GM12878 (cell line): ENCODE measurements around the gene CAPSL. TPM values are rescaled to one million over a fixed set of nuclear protein-coding genes. Genes with fewer than 3 reads are reported as not detected.

Source experiments
- ATAC-seq: fragments of 200-7000 bp; cut with Tn5 transposase; 3 replicates; pipeline ENCODE4 v1.9.1; 2020; ENCODE audit warnings: mild to moderate bottlenecking, moderate library complexity
- BruUV-seq: library from RNA; stranded (reverse); fragments of 400-500 nt; replicated peaks from 2 replicates; lab custom pipeline; 2021; lab: Mats Ljungman, UMichigan
- CTCF ChIA-PET: fragments of 300-600 bp; sonication (Branson Sonifier 250); formaldehyde crosslinking; extraction: SDS; loops from one replicate; lab custom pipeline; 2021; ENCODE audit warnings: inconsistent platforms; lab: Yijun Ruan, JAX
- POLR2A ChIA-PET: fragments of 350-600 bp; formaldehyde crosslinking; extraction: SDS; loops from one replicate; lab custom pipeline; 2021; ENCODE audit warnings: inconsistent platforms; lab: Charles Lee
- RAD21 ChIA-PET: fragments of 300-600 bp; sonication (Branson Sonifier 250); formaldehyde crosslinking; loops from one replicate; lab custom pipeline; 2023; ENCODE audit warnings: antibody characterized with exemption; ENCODE audit not compliant: unreplicated experiment; lab: Charles Lee
- SMC1A ChIA-PET: fragments of 300-600 bp; sonication (Branson Sonifier 250); formaldehyde crosslinking; loops from one replicate; lab custom pipeline; 2023; ENCODE audit not compliant: unreplicated experiment, uncharacterized antibody; lab: Charles Lee
- DNase-seq: peaks from one replicate; pipeline ENCODE4 v3.0.0-alpha.2; 2011; ENCODE audit warnings: low read depth, low spot score
- FAIRE-seq: peaks from 3 replicates; lab custom pipeline; 2011; peaks lifted over from hg19 to GRCh38; lab: Jason Lieb, UNC
- H2AFZ ChIP-seq: 2 replicates; pipeline ENCODE4 v1.6.0; 2011; ENCODE audit warnings: low read depth, low read length, control low read depth; ENCODE audit not compliant: control insufficient read depth
- H3K27ac ChIP-seq: 2 replicates; pipeline ENCODE4 v1.5.1; 2011; ENCODE audit warnings: control low read depth; ENCODE audit not compliant: control insufficient read depth, insufficient read depth
- H3K27me3 ChIP-seq, 2 experiments: replicated peaks in 1 of 2; 2 replicates each; pipeline versions ENCODE4 v1.6.0 to v1.6.1; 2011; ENCODE audit warnings: low read length in 1 of 2; ENCODE audit not compliant: control insufficient read depth in 2 of 2, insufficient read depth in 2 of 2
- H3K36me3 ChIP-seq, 2 experiments: 2 replicates each; pipeline ENCODE4 v1.5.1; 2011; ENCODE audit warnings: low read length in 1 of 2; ENCODE audit not compliant: control insufficient read depth in 2 of 2, insufficient read depth in 2 of 2
- H3K4me1 ChIP-seq: 2 replicates; pipeline ENCODE4 v1.6.1; 2011; ENCODE audit warnings: mild to moderate bottlenecking, low read length, moderate library complexity, mixed read lengths; ENCODE audit not compliant: control insufficient read depth, insufficient read depth
- H3K4me2 ChIP-seq: 2 replicates; pipeline ENCODE4 v1.6.0; 2011; ENCODE audit warnings: control low read depth; ENCODE audit not compliant: control insufficient read depth, insufficient read depth
- H3K4me3 ChIP-seq: fragments of 200-600 bp; sonication (generic); 2 replicates; pipeline ENCODE4 v1.5.1; 2016
- H3K79me2 ChIP-seq: 2 replicates; pipeline ENCODE4 v1.6.0; 2011; ENCODE audit warnings: low read length; ENCODE audit not compliant: control insufficient read depth, insufficient read depth
- H3K9ac ChIP-seq: 2 replicates; pipeline ENCODE4 v1.8.0; 2011; ENCODE audit warnings: low read length, control low read depth, mixed read lengths; ENCODE audit not compliant: control insufficient read depth, insufficient read depth
- H3K9me3 ChIP-seq: replicated peaks from 3 replicates; pipeline ENCODE4 v1.5.1; 2011; ENCODE audit warnings: mild to moderate bottlenecking, low read length; ENCODE audit not compliant: control insufficient read depth, insufficient read depth
- H4K20me1 ChIP-seq: 2 replicates; pipeline ENCODE4 v1.6.0; 2011; ENCODE audit not compliant: control insufficient read depth, insufficient read depth
- ATF7 ChIP-seq: fragments of 450-650 bp; IDR thresholded peaks from 2 replicates; pipeline ENCODE4 v1.6.1; 2016; ENCODE audit warnings: low read depth, mild to moderate bottlenecking
- BACH1 ChIP-seq: fragments of 450-650 bp; IDR thresholded peaks from 2 replicates; pipeline ENCODE4 v1.6.1; 2017; ENCODE audit warnings: mild to moderate bottlenecking, borderline replicate concordance
- CEBPB ChIP-seq, 2 experiments: fragments of 150-350 bp in 1 of 2; IDR thresholded peaks; 2 replicates each; pipeline ENCODE4 v1.6.1; 2012 to 2014; ENCODE audit warnings: low read depth in 2 of 2, low read length in 2 of 2, borderline replicate concordance in 1 of 2, inconsistent platforms in 1 of 2
- DPF2 ChIP-seq: fragments of 450-650 bp; IDR thresholded peaks from 2 replicates; pipeline ENCODE4 v1.6.1; 2017; ENCODE audit warnings: mild to moderate bottlenecking
- EGR1 ChIP-seq, 2 experiments: IDR thresholded peaks; 1 replicate in 1 of 2; 2 replicates in 1 of 2; pipeline ENCODE4 v1.6.1; 2011 to 2012; ENCODE audit warnings: low read depth in 2 of 2, low read length in 2 of 2, borderline replicate concordance in 1 of 2, mild to moderate bottlenecking in 1 of 2, moderate library complexity in 1 of 2
- IKZF2 ChIP-seq, 2 experiments: fragments of 450-650 bp; IDR thresholded peaks; 2 replicates each; pipeline ENCODE4 v1.6.1; 2017; ENCODE audit warnings: mild to moderate bottlenecking in 2 of 2, moderate library complexity in 2 of 2
- JUNB ChIP-seq: IDR thresholded peaks from 2 replicates; pipeline ENCODE4 v1.6.1; 2016; ENCODE audit warnings: antibody characterized with exemption, mild to moderate bottlenecking
- KDM1A ChIP-seq: fragments of 200-600 bp; sonication (generic); IDR thresholded peaks from 2 replicates; pipeline ENCODE4 v1.6.1; 2016; ENCODE audit warnings: borderline replicate concordance
- MTA3 ChIP-seq: IDR thresholded peaks from 2 replicates; pipeline ENCODE4 v1.6.1; 2012; ENCODE audit warnings: low read length, inconsistent platforms, borderline replicate concordance
- NFIC ChIP-seq: IDR thresholded peaks from 2 replicates; pipeline ENCODE4 v1.6.1; 2012; ENCODE audit warnings: low read depth, mild to moderate bottlenecking, inconsistent platforms, low read length, moderate library complexity
- RUNX3 ChIP-seq: IDR thresholded peaks from 2 replicates; pipeline ENCODE4 v1.6.1; 2012; ENCODE audit warnings: low read length, inconsistent platforms
- ZNF207 ChIP-seq: fragments of 450-650 bp; IDR thresholded peaks from 2 replicates; pipeline ENCODE4 v1.6.1; 2014; ENCODE audit warnings: antibody characterized with exemption, mild to moderate bottlenecking, borderline replicate concordance
- ZNF274 ChIP-seq: IDR thresholded peaks from one replicate; pipeline ENCODE4 v1.8.0; 2011; ENCODE audit not compliant: insufficient read length, insufficient read depth
- WGBS: methylation state at CpG from one replicate; pipeline ENCODE4 v1.1.6; 2016; ENCODE audit warnings: low lambda C conversion rate; ENCODE audit not compliant: insufficient replicate concordance, insufficient coverage; ENCODE audit errors: missing lambda C conversion rate; 5-methylcytosine and 5-hydroxymethylcytosine counted together
- in situ Hi-C: fragments of 300-500 bp; cut with MboI; formaldehyde crosslinking; loops from 9 replicates; pipeline ENCODE4 v1.14.3; 2018; ENCODE audit warnings: mixed read lengths
- intact Hi-C: fragments of 100-400 bp; cut with micrococcal nuclease; formaldehyde crosslinking; loops from one replicate; pipeline ENCODE4 v1.14.2; 2022; ENCODE audit not compliant: unreplicated experiment
- polyA plus RNA-seq, 11 experiments: library from polyadenylated mRNA; depleted of rRNA in 4 of 11; unstranded in 6 of 11; stranded (reverse) in 5 of 11; fragments of >200 nt; fragmentation: Nextera tagmentation in 4 of 11; fragmentation: Illumina TruSeq in 1 of 11; extraction: Ambion mirVana in 4 of 11; extraction: Trizol in 1 of 11; gene quantifications; 1 replicate in 1 of 11; 2 replicates in 10 of 11; pipeline versions ENCODE4 v1.2.1 to v1.2.3, GENCODE V29; 2011 to 2016; ENCODE audit warnings: inconsistent platforms in 2 of 11, missing spikeins in 2 of 11, low read depth in 1 of 11
- total RNA-seq, 4 experiments: library from RNA; depleted of rRNA in 3 of 4; stranded (reverse); fragments of >200 nt in 3 of 4; fragmentation: Illumina TruSeq in 1 of 4; extraction: Trizol in 1 of 4; gene quantifications; 2 replicates each; pipeline versions ENCODE4 v1.2.1 to v1.2.3, GENCODE V29; 2013 to 2021
- TF ChIP-seq, protein P1 (sequence below): fragments of 450-650 bp; IDR thresholded peaks from 2 replicates; pipeline ENCODE4 v1.6.1; 2016; ENCODE audit warnings: mild to moderate bottlenecking, moderate library complexity, borderline replicate concordance
- TF ChIP-seq, protein P2 (sequence below): fragments of 450-650 bp; IDR thresholded peaks from 2 replicates; pipeline ENCODE4 v1.6.1; 2016; ENCODE audit warnings: mild to moderate bottlenecking

Gene CAPSL
- total and polyA plus RNA-seq, 10 of the 15 experiments (the other 5 are each of a cell fraction or from before 2014, with no cell fraction given), result 0.19 to 0.57 (median 0.20) TPM; not detected in 7

DNA sequence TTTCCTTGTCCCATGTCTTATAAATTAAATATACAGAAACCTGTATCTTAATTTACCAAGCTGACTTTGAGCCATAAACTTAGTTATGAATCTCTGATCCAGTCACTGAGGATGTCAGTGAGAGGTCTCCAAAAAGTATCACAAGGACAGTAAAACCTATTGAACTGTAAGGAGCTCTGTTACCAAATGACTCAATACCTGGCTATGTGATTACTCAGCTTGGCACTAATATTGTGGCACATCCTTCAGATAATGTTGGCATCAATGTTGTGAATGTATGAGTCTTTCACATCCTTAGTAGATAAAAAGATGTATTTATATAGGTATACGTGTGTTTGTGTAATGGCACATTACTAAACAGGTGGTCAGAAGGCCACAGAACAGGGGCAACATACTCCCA, 18.0 kb upstream of the CAPSL start (continued):
- TF ChIP-seq, protein P1, sequence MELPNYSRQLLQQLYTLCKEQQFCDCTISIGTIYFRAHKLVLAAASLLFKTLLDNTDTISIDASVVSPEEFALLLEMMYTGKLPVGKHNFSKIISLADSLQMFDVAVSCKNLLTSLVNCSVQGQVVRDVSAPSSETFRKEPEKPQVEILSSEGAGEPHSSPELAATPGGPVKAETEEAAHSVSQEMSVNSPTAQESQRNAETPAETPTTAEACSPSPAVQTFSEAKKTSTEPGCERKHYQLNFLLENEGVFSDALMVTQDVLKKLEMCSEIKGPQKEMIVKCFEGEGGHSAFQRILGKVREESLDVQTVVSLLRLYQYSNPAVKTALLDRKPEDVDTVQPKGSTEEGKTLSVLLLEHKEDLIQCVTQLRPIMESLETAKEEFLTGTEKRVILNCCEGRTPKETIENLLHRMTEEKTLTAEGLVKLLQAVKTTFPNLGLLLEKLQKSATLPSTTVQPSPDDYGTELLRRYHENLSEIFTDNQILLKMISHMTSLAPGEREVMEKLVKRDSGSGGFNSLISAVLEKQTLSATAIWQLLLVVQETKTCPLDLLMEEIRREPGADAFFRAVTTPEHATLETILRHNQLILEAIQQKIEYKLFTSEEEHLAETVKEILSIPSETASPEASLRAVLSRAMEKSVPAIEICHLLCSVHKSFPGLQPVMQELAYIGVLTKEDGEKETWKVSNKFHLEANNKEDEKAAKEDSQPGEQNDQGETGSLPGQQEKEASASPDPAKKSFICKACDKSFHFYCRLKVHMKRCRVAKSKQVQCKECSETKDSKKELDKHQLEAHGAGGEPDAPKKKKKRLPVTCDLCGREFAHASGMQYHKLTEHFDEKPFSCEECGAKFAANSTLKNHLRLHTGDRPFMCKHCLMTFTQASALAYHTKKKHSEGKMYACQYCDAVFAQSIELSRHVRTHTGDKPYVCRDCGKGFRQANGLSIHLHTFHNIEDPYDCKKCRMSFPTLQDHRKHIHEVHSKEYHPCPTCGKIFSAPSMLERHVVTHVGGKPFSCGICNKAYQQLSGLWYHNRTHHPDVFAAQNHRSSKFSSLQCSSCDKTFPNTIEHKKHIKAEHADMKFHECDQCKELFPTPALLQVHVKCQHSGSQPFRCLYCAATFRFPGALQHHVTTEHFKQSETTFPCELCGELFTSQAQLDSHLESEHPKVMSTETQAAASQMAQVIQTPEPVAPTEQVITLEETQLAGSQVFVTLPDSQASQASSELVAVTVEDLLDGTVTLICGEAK, result no peak
- TF ChIP-seq ZNF274 (no peak), EGR1 (IDR thresholded peaks at IDR 0.05; ENCODE audit: borderline replicate concordance in 1 of 2, low read depth in 2 of 2, low read length in 2 of 2) (no peak), IKZF2 (IDR thresholded peaks at IDR 0.05) (no peak), DPF2 (no peak), BACH1 (no peak)
- TF ChIP-seq, protein P2, sequence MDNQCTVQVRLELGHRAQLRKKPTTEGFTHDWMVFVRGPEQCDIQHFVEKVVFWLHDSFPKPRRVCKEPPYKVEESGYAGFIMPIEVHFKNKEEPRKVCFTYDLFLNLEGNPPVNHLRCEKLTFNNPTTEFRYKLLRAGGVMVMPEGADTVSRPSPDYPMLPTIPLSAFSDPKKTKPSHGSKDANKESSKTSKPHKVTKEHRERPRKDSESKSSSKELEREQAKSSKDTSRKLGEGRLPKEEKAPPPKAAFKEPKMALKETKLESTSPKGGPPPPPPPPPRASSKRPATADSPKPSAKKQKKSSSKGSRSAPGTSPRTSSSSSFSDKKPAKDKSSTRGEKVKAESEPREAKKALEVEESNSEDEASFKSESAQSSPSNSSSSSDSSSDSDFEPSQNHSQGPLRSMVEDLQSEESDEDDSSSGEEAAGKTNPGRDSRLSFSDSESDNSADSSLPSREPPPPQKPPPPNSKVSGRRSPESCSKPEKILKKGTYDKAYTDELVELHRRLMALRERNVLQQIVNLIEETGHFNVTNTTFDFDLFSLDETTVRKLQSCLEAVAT, result no peak

DNA sequence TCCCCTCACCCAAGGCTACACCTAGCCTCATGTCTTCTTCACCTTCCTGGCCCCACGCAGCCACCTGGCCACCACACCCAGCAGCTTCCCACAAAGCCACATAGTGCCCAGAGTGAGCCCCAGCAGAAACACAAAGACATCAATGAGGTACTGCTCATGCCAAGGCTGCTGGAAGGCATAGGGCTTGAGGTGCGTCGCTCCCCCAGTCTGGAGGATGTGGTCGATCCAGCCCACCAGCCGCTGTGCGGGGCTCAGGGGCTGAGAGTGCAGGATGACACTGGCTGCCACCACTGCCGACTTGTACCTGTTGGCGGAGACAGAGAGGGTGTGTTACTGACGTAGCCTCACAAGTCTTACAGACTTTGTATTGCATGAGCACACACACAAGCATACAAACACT, 15.8 kb upstream of the CAPSL start:
- Histone ChIP-seq H3K4me3 (no peak overlapping the region), H3K4me1 (no peaks in the 10 kb centered on the region), H4K20me1 (no peaks in the 10 kb centered on the region), H3K9ac (no peak overlapping the region), H3K79me2 (no peaks in the 10 kb centered on the region), H2AFZ (no peak overlapping the region), H3K27me3 (peaks cover 0 to 2% of the 10 kb centered on the region in 2 experiments; a peak in 1 of 4 replicates), H3K9me3 (no peaks in the 10 kb centered on the region), H3K27ac (no peak overlapping the region), H3K36me3 (no peaks in the 10 kb centered on the region), H3K4me2 (no peak overlapping the region)
- no peak for FAIRE-seq
- no TSS peak for BruUV-seq
- no peak for ATAC-seq
- no peak for TF ChIP-seq CEBPB (IDR thresholded peaks at IDR 0.05; ENCODE audit: borderline replicate concordance in 1 of 2, low read depth in 2 of 2, low read length in 2 of 2)
- no peak for TF ChIP-seq JUNB
- no peak for TF ChIP-seq ZNF207
- TF ChIP-seq ATF7, result no peak
- TF ChIP-seq RUNX3, result no peak
- TF ChIP-seq MTA3, result no peak
- TF ChIP-seq NFIC, result no peak
- TF ChIP-seq KDM1A, result no peak
- ChIA-PET CTCF (no interaction called here), POLR2A (no interaction called here), RAD21 (no interaction called here), SMC1A (no interaction called here)
- DNase-seq, result no peak
- 39% methylated on average over 9 of the region's 9 CpGs for WGBS
- in situ Hi-C loops, result no loop called here
- intact Hi-C loops, result no loop called here
